ENCODE data around the gene PCGF6.
"Not testable (repeated sequence)": the region's sequence is repeated elsewhere in the genome, so short reads cannot be mapped to it uniquely, and the experiment has no call there.

Gene PCGF6

DNA sequence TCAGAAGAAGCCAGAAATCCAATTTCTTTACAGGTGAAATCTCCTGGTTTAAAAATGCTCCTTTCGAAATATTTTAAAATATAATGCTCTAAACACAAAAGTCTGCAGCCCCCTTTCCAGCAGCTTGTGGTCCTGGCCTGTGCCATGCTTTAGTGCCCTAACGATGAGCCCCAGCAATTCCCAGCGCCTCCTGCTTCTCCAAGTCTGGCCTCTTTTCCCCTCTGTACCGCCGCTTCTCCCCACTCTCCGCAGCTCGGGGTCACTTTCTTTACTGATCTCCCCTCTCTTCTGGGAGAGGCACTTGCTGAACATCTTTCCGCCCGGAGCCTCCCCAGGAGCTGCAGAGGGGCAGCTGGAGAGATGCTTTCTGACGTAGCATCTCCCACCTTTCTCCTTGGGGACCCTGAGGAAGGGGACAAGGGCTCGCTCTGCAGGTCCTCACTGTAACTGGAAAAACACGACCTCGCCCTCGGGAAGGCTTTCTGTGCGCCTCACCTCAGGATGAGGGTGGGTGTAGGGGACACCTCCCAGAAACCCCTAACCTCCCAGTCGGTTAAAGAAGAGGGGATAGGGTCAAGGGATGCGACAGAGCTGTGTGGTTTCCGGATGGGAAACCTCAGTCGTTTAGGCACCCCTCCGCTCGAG, 74.6 kb downstream of the PCGF6 start:
- peaks cover 5% of the 10 kb centered on the region for H3K9me3 Mint-ChIP-seq
- peak overlapping the region; percentile 81 for H3K4me3 Mint-ChIP-seq
- peak; percentile 4 for DNase-seq
- H3K36me3 Mint-ChIP-seq (ENCODE audit: low read depth), result no peaks in the 10 kb centered on the region
- H3K27ac Mint-ChIP-seq, result no peak overlapping the region
- H3K4me1 Mint-ChIP-seq, result peaks cover 10% of the 10 kb centered on the region
- TF ChIP-seq, protein P1, sequence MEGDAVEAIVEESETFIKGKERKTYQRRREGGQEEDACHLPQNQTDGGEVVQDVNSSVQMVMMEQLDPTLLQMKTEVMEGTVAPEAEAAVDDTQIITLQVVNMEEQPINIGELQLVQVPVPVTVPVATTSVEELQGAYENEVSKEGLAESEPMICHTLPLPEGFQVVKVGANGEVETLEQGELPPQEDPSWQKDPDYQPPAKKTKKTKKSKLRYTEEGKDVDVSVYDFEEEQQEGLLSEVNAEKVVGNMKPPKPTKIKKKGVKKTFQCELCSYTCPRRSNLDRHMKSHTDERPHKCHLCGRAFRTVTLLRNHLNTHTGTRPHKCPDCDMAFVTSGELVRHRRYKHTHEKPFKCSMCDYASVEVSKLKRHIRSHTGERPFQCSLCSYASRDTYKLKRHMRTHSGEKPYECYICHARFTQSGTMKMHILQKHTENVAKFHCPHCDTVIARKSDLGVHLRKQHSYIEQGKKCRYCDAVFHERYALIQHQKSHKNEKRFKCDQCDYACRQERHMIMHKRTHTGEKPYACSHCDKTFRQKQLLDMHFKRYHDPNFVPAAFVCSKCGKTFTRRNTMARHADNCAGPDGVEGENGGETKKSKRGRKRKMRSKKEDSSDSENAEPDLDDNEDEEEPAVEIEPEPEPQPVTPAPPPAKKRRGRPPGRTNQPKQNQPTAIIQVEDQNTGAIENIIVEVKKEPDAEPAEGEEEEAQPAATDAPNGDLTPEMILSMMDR (IDR thresholded peaks at IDR 0.05), result no peak
- H3K27me3 Mint-ChIP-seq (ENCODE audit: low read depth, poor library complexity), result peaks cover 87% of the 10 kb centered on the region

DNA sequence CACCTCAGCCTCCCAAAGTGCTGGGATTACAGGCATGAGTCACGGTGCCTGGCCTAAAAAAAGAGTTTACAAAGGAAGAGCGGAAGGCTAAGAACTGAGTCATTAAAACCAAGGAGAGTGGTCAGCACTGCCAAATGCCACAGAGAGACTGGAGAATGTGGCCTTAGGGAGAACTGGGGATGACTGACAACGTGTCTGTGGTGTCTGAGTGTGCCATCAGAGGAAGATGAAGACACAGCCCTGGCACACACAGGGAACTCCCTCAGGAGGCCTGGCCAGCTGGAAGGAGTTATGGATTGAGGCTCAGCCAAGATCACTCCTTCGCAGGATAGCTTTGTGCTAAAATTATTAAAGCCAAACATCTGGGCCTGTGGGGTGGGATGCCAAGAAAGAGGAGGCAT, 77.9 kb downstream of the PCGF6 start:
- H3K9me3 Mint-ChIP-seq, result no peaks in the 10 kb centered on the region
- no peak overlapping the region for H3K27ac Mint-ChIP-seq
- H3K4me3 Mint-ChIP-seq, result no peak overlapping the region
- no peak for DNase-seq
- TF ChIP-seq, protein P1 (IDR thresholded peaks at IDR 0.05), result no peak
- H3K27me3 Mint-ChIP-seq (ENCODE audit: low read depth, poor library complexity), result peaks cover 63% of the 10 kb centered on the region
- no peaks in the 10 kb centered on the region for H3K36me3 Mint-ChIP-seq (ENCODE audit: low read depth)
- H3K4me1 Mint-ChIP-seq, result peaks cover 4% of the 10 kb centered on the region

DNA sequence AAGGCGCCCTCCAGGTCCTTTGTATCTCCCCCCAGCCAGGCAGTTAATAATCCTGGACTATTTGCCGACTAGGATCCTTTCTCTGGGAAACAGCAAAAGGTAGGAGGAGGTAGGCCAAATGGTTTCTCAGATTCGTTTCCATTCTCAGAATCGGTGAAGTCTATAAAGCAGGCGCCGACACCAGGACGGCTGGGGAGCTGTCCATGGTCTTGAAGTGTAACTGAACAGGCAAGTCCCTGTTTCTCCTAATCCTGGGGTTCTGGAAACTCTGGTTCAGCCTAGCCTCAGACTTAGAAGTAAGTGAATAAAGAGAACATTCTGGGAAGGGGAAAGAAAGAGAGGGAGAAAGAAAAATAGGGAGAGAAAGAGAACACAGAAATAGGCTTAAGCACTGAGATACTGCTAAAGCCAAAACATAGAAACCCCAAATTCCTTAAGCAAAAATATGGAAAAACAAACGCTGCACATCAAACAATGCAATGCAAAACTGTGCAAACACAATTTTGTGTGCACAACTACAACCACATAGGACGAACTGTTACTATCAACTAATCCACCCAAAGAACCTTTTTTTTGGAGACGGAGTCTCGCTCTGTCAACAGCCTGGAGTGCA, 85.1 kb downstream of the PCGF6 start:
- Mint-ChIP-seq H3K4me3 (no peak overlapping the region), H3K9me3 (peaks cover 5% of the 10 kb centered on the region), H3K36me3 (ENCODE audit: low read depth) (no peaks in the 10 kb centered on the region), H3K27me3 (ENCODE audit: low read depth, poor library complexity) (peaks cover 39% of the 10 kb centered on the region), H3K4me1 (no peaks in the 10 kb centered on the region), H3K27ac (no peak overlapping the region)
- peak; percentile 85 for DNase-seq
- TF ChIP-seq, protein P1 (IDR thresholded peaks at IDR 0.05), result no peak

DNA sequence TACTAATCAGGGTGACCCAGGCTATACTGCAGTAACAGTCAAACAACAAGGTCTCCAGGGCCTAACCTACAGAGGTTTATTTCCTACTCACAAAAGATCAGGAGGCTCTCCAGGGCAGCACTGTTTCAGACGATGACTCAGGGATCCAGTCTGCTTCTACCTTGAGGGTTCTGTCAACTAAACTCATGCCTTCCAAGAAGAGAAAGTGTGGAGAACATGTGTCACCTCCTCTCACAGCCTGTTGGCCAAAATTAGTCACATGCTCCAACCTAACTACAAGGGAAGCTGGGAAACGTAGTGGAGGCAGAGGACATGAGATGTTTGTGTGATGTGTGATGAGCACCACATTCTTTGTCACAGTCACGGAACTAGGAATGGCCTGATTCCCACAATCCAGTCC, 88.7 kb downstream of the PCGF6 start:
- TF ChIP-seq, protein P1 (IDR thresholded peaks at IDR 0.05), result no peak
- DNase-seq, result no peak
- H3K4me1 Mint-ChIP-seq, result no peaks in the 10 kb centered on the region
- H3K4me3 Mint-ChIP-seq, result no peak overlapping the region
- peaks cover 28% of the 10 kb centered on the region for H3K9me3 Mint-ChIP-seq
- peaks cover 32% of the 10 kb centered on the region for H3K27me3 Mint-ChIP-seq (ENCODE audit: low read depth, poor library complexity)
- no peak overlapping the region for H3K27ac Mint-ChIP-seq
- no peaks in the 10 kb centered on the region for H3K36me3 Mint-ChIP-seq (ENCODE audit: low read depth)

DNA sequence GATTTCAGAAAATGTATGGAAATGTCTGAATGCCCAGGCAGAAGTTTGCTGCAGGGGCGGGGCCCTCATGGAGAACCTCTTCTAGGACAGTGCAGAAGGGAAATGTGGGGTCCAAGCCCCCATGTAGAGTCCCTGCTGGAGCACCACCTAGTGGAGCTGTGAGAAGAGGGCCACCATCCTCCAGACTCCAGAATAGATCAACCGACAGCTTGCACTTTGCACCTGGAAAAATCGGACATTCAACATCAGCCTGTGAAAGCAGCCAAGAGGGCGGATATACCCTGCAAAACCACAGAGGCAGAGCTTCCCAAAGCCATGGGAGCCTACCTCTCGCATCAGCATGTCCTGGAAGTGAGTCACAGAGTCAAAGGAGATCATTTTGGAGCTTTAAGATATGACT, 91.0 kb downstream of the PCGF6 start:
- H3K4me1 Mint-ChIP-seq, result no peaks in the 10 kb centered on the region
- peaks cover 17% of the 10 kb centered on the region for H3K27me3 Mint-ChIP-seq (ENCODE audit: low read depth, poor library complexity)
- H3K4me3 Mint-ChIP-seq, result no peak overlapping the region
- DNase-seq, result no peak
- peaks cover 28% of the 10 kb centered on the region for H3K9me3 Mint-ChIP-seq
- H3K27ac Mint-ChIP-seq, result no peak overlapping the region
- TF ChIP-seq, protein P1 (IDR thresholded peaks at IDR 0.05), result no peak
- H3K36me3 Mint-ChIP-seq (ENCODE audit: low read depth), result no peaks in the 10 kb centered on the region

DNA sequence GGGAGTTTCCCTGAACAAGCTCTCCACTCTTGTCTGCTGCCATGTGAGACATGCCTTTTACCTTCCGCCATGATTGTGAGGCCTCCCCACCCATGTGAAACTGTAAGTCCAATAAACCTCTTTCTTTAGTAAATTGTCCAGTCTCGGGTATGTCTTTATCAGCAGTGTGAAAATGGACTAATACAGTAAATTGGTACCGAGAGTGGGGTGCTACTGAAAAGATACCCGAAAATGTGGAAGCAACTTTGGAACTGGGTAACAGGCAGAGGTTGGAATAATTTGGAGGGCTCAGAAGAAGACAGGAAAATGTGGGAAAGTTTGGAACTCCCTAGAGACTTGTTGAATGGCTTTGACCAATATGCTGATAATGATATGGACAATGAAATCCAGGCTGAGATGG, 92.0 kb downstream of the PCGF6 start:
- not testable (repeated sequence) for DNase-seq; H3K4me3 Mint-ChIP-seq; H3K4me1 Mint-ChIP-seq; H3K36me3 Mint-ChIP-seq (ENCODE audit: low read depth); H3K27ac Mint-ChIP-seq
- H3K9me3 Mint-ChIP-seq, result peaks cover 28% of the 10 kb centered on the region
- peaks cover 17% of the 10 kb centered on the region for H3K27me3 Mint-ChIP-seq (ENCODE audit: low read depth, poor library complexity)

Measured in nephron progenitor cell (in vitro differentiated cells).